ENCODE measurements around the gene ACTN3.
"Not testable (repeated sequence)": the region's sequence is repeated elsewhere in the genome, so short reads cannot be mapped to it uniquely, and the experiment has no call there.

Gene ACTN3

DNA sequence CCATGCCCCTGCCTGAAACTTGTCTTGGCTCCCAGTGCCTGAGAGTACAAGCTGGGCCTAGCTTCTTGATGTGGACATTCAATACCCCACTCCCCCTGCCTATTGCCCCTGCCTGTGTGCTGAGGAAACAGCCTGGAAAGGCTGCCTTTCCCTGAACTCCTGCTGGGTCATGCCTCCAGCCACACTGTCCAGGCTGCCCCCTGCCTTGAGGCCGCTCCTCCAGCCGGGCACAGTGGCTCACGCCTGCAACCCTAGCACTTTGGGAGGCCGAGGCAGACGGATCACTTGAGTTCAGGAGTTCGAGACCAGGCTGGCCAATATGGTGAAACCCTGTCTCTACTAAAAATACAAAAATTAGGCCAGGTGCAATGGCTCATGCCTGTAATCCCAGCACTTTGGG is 56.4 kb downstream of the ACTN3 start:
- no peak for DNase-seq

DNA sequence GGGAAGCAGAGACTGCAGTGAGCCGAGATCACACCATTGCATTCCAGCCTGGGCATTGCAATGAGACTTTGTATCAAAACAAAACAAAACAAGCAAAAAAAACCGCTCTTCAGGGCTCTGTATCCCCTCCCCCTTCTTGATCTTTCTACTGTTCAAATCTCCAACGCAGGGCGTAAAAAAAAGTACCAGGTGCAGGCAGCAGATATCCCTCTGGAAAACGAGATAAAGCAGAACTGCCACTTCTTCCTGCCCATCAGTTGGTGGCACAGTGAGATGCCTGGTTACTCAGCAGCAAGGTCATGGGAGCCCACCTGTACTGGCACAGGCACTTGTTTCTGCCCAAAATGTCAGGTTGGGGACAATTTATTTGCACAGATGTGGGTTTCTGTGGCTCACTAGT is 57.5 kb downstream of the ACTN3 start:
- DNase-seq = no peak

DNA sequence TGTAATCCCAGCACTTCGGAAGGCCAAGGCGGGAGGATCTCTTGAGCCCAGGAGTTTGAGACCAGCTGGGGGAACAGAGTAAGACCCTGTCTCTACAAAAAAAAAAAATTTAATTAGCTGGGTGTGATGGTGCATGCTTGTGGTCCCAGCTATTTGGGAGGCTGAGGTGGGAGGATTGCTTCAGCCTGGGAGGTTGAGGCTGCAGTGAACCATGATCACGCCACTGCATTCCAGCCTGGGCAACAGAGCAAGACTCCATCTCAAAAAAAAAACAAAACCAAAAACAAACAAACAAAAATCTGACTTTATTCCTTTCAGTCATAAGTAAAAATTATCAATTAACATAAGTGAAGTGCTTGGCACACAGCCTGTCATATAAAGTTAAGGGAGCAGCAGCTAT is 59.9 kb downstream of the ACTN3 start:
- DNase-seq = not testable (repeated sequence)

DNA sequence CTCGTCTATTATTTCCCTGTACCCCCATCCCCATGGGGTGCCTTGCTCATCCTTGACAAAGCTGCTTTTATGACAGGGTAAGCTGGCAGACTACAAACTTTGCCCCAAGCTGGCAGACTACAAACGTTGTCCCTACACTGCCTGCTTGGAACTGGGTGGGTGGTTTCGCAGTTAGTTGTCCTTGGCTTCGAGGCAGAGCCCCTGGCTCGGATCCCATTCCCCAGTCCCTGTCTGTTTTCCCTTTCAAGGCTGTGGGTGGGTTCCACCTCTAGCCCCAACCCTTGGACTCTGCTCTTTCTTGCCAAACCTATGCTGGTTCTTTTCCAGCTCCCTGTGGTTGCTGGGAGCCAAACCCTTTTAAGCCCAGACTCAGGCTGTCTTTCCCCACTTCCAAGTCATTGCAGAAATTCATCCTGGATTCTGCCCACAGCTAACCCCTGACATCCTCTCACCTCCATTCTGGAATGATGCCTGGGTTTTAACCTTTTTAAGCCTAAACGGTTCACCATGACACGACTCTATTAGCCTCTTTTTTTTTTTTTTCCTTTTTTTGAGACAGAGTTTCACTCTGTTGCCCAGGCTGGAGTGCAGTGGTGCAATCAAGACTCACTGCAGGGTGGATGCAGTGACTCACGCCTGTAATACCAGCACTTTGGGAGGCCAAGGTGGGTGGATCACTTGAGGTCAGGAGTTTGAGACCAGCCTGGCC is 60.6 kb downstream of the ACTN3 start:
- DNase-seq = no peak

DNA sequence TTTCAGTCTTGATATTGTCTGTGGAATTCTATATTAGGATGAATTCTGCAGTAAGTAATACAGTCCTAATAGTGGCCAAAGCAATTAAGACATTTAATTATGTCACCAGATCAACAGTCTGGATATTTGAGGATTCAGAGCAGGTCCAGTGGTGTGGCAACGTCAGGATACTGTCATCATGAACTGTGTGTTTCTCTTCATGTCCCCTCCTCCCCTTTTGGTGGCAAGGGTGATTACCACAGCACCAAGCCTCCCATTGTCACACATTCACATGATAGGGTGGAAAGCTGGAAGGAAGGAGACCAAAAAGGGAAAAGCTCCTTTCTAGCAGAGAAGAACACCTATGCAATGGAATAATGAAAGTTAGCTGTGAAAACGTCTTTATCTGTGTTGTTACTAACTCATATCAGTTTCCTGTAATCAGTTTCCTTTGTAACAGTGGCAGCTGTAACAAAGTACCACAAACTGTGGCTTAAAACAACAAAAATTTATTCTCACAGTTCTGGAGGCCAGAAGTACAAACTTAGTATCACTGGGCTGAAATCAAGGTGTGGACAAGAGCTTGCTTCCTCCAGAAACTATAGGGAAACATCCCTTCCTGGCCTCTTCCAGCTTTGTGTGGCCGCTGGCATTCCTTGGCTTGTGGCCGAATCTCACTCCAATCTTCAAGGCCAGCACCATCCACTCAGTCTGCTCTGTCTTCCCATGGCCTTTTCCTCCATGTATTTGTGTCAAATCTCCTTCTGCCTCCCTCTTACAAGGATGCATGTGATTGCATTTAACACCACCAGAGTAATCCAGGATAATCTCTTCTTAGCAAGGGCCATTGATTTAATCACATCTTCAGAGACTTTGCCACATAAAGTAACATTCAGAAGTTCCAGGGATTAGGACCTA is 63.3 kb downstream of the ACTN3 start:
- no peak for DNase-seq

DNA sequence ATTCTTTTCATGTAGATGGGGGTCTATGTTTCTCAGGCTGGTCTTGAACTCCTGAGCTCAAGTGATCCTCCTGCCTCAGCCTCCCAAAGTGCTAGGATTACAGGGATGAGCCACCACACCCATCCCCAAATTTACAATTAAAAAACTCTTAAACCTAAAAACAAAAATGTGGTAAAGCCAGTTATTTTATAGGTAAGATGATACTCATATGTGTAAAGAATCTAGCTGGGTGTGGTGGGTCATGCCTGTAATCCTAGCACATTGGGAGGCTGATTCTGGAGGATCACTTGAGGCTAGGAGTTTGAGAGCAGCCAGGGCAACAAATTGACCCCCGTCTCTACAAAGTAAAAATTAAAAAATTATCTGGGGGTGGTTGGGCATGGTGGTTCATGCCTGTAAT is 65.8 kb downstream of the ACTN3 start:
- DNase-seq = no peak
